Heart right ventricle (tissue), 16 donors: ENCODE measurements around the gene SERPINB10. TPM values are rescaled to one million over a fixed set of nuclear protein-coding genes. Genes with fewer than 3 reads are reported as not detected.
A peak's percentile ranks its signal among the peaks of the same experiment; 100 is the strongest.

Experiments
- ATAC-seq, 8 donors: fragments of 200-7000 bp; cut with Tn5 transposase; one replicate each; pipeline ENCODE4 v1.9.1; 2020; ENCODE audit warnings: mild to moderate bottlenecking in 8 of 8, moderate library complexity in 8 of 8, moderate number of reproducible peaks in 1 of 8
- DNase-seq, 2 donors: peaks; one replicate each; pipeline ENCODE4 v3.0.0-alpha.2; 2020
- H3K27ac ChIP-seq, 10 donors: fragments of 200-600 bp; sonication (generic) in 2 of 10; one replicate each; pipeline versions ENCODE4 v1.5.0 to v1.8.0; 2020 to 2022; ENCODE audit warnings: mild to moderate bottlenecking in 3 of 10
- H3K27me3 ChIP-seq, 7 donors: fragments of 200-600 bp; one replicate each; pipeline ENCODE4 v1.8.0; 2021 to 2022; ENCODE audit warnings: mild to moderate bottlenecking in 2 of 7
- H3K36me3 ChIP-seq, 9 donors: fragments of 200-600 bp; sonication (generic) in 1 of 9; one replicate each; pipeline versions ENCODE4 v1.5.0 to v1.8.0; 2020 to 2022; ENCODE audit warnings: mild to moderate bottlenecking in 2 of 9
- H3K4me1 ChIP-seq, 9 donors: fragments of 200-600 bp; sonication (generic) in 1 of 9; one replicate each; pipeline versions ENCODE4 v1.5.0 to v1.8.0; 2020 to 2022; ENCODE audit warnings: mild to moderate bottlenecking in 4 of 9
- H3K4me3 ChIP-seq, 10 donors: fragments of 200-600 bp; sonication (generic) in 2 of 10; one replicate each; pipeline versions ENCODE4 v1.5.0 to v1.8.0; 2020 to 2022; ENCODE audit warnings: mild to moderate bottlenecking in 7 of 10, moderate library complexity in 2 of 10
- H3K9me3 ChIP-seq, 11 donors: fragments of 200-600 bp in 10 of 11; sonication (generic) in 2 of 11; one replicate each; pipeline versions ENCODE4 v1.5.0 to v1.8.0; 2013 to 2022; ENCODE audit warnings: mild to moderate bottlenecking in 2 of 11, control low read depth in 1 of 11, moderate library complexity in 1 of 11
- CTCF ChIP-seq, 9 donors: fragments of 200-600 bp; sonication (generic) in 2 of 9; IDR thresholded peaks; one replicate each; pipeline versions ENCODE4 v1.5.0 to v1.8.0; 2021 to 2022; ENCODE audit warnings: antibody characterized with exemption in 9 of 9, mild to moderate bottlenecking in 5 of 9, moderate library complexity in 1 of 9
- WGBS, 2 donors: extraction: QIAGEN DNeasy Blood & Tissue Kit; methylation state at CpG; one replicate each; pipeline ENCODE4 v1.1.7; 2013; ENCODE audit warnings: inconsistent platforms in 1 of 2; 5-methylcytosine and 5-hydroxymethylcytosine counted together
- intact Hi-C, 10 donors: fragments of 100-400 bp; cut with DNase I; formaldehyde crosslinking; loops; one replicate each; pipeline versions ENCODE4 v1.11.1 to v1.14.2; 2022
- polyA plus RNA-seq, 2 donors: library from polyadenylated mRNA; stranded (reverse); fragments of 200-250 nt; gene quantifications; one replicate each; pipeline ENCODE4 v1.2.3, GENCODE V29; 2013
- total RNA-seq, 10 donors: library from RNA; stranded (reverse); fragmentation: NEBNext Ultra II Directional in 3 of 10; extraction: Animal tissue kit (Norgen Biotek cat#: 25700) in 3 of 10; gene quantifications; one replicate each; pipeline versions ENCODE4 v1.2.1 to v1.2.4, GENCODE V29; 2021 to 2023
- donor health status: Arrhythmogenic right ventricular cardiomyopathy.
- donor health status: ischemic (EF 13 %, LVEDD 7.1; RV severe dilation, severe dysfunction).
- donor health status: healthy with polysubstance abuse.
- donor health status: DM: no; HTN: yes; CAD: no.
- donor health status: DM: no; HTN: no; CAD: no.
- donor health status: ischemic (EF 25% LVEDD 6.9; RV normal size, moderate dysfunction).
- donor health status: ischemic (EF 25% LVEDD 5.7; RV mildly dilated, moderate dysfunction).
- donor health status: healthy.
- donor health status: DM: yes; HTN: yes; CAD: no.
- donor health status: Ischemic cardiomyopathy.
- donor health status: ischemic (EF 35%, LVEDD 5.7; RV mildly dilated, moderate dysfunction).
- donor health status: nonischemic (EF 11% LVEDD 7.7; RV severe dilation, severe dysfunction).
- donor health status: DM: yes; HTN: yes; CAD: no.
- donor health status: PGD.
- donor health status: ischemic (EF 29% LVEDD 5.4; RV normal size, mild dysfunction).
- donor health status: nonischemic (EF 23%, LVEDD 6.1; RV moderate dilation, normal function).

The SERPINB10 gene
- total and polyA plus RNA-seq, 12 donors: not detected

DNA sequence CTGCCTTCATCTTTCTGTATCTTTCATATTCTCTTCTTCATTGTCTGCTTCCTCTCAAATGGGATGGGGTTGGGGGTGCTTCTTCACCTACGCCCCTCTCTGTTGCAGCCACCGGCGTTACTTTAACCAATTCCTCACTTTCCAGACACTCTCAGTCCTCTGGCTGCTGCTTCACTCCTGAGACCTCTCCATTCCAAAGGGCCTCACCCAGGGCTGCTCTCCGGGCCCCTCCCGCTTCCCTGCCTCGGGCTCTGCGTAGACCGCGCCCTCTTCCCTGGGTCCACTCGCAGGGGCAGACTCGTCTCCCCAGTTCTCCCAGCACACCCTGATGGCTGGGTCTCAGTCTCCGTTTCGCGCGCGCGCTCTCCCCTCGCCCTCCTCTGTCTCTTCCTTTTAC is 63.0 kb downstream of the SERPINB10 start:
- Histone ChIP-seq H3K4me3 (peak overlapping the region; percentile 71 to 92 (median 86)), H3K36me3 (no peaks in the 10 kb centered on the region), H3K27me3 (no peaks in the 10 kb centered on the region), H3K27ac (peak overlapping the region; percentile 87 to 97 (median 96)), H3K9me3 (no peaks in the 10 kb centered on the region), H3K4me1 (peaks cover 0 to 35% (median 8%) of the 10 kb centered on the region in 9 donors)
- ATAC-seq (peak; percentile 49 to 71 (median 64)), DNase-seq (peak; percentile 28 to 53)
- 21 to 22% methylated on average over 18 of the region's 18 CpGs for WGBS, 2 donors
- intact Hi-C loops: loop anchor here in 1 of 10 donors (10.0 kb wide), 1 partner anchor 456 kb away; no protein-coding TSS in a partner anchor
- no peak for TF ChIP-seq CTCF (IDR thresholded peaks at IDR 0.05)

- ATAC-seq: no peak
- no peaks in the 10 kb centered on the region for H3K36me3 ChIP-seq
- H3K27me3 ChIP-seq: no peaks in the 10 kb centered on the region
- TF ChIP-seq CTCF (IDR thresholded peaks at IDR 0.05): no peak
- H3K27ac ChIP-seq: peak overlapping the region in 8 of 10 donors; percentile 94 to 97 (median 96)
- H3K9me3 ChIP-seq: no peaks in the 10 kb centered on the region
- 75% methylated on average over 13 of the region's 13 CpGs for WGBS, 2 donors
- peak overlapping the region in 7 of 10 donors; percentile 71 to 90 (median 87) for H3K4me3 ChIP-seq
- no peak for DNase-seq
- peaks cover 0 to 42% (median 8%) of the 10 kb centered on the region in 9 donors for H3K4me1 ChIP-seq
- intact Hi-C loops: loop anchor here in 1 of 10 donors (10.0 kb wide), 1 partner anchor 457 kb away; no protein-coding TSS in a partner anchor
These were observed 63.7 kb downstream of the SERPINB10 start for GRCh38 chr18:63971320-63972001.

GRCh38 chr18:63972002-63972376 is 64.2 kb downstream of the SERPINB10 start:
- no peaks in the 10 kb centered on the region for H3K27me3 ChIP-seq
- 77 to 82% methylated on average over 5 of the region's 5 CpGs for WGBS, 2 donors
- no peaks in the 10 kb centered on the region for H3K9me3 ChIP-seq
- peaks cover 0 to 46% (median 8%) of the 10 kb centered on the region in 9 donors for H3K4me1 ChIP-seq
- no peak for DNase-seq
- no peak for ATAC-seq
- no peak overlapping the region for H3K27ac ChIP-seq
- TF ChIP-seq CTCF (IDR thresholded peaks at IDR 0.05): no peak
- intact Hi-C loops: loop anchor here in 1 of 10 donors (10.0 kb wide), 1 partner anchor 457 kb away; no protein-coding TSS in a partner anchor
- H3K4me3 ChIP-seq: no peak overlapping the region
- H3K36me3 ChIP-seq: no peaks in the 10 kb centered on the region

GRCh38 chr18:63974991-63975390 is 67.2 kb downstream of the SERPINB10 start:
- peak overlapping the region in 1 of 10 donors; percentile 80 for H3K27ac ChIP-seq
- peaks cover 0 to 53% (median 9%) of the 10 kb centered on the region in 9 donors for H3K4me1 ChIP-seq
- peaks cover 0 to 2% (median 0%) of the 10 kb centered on the region in 9 donors for H3K36me3 ChIP-seq
- no peak overlapping the region for H3K4me3 ChIP-seq
- 34 to 37% methylated on average over 2 of the region's 2 CpGs for WGBS, 2 donors
- intact Hi-C loops: loop anchor here in 2 of 10 donors (5.0 to 10.0 kb wide), 2 partner anchors 458 to 460 kb away; no protein-coding TSS in a partner anchor
- no peak for DNase-seq
- H3K9me3 ChIP-seq: no peaks in the 10 kb centered on the region
- peak in 3 of 9 donors; percentile 11 to 35 (median 21) for TF ChIP-seq CTCF (IDR thresholded peaks at IDR 0.05)
- ATAC-seq: no peak
- no peaks in the 10 kb centered on the region for H3K27me3 ChIP-seq
